HCT116 (cell line): Measurements from ENCODE around the gene TOM1. TPM values are rescaled to one million over a fixed set of nuclear protein-coding genes. Genes with fewer than 3 reads are reported as not detected.

Experiments used
- ATAC-seq: fragments of 200-7000 bp; cut with Tn5 transposase; 2 replicates; pipeline ENCODE4 v1.9.1; 2020; ENCODE audit warnings: mild to moderate bottlenecking, moderate library complexity
- BruUV-seq: library from RNA; stranded (reverse); fragments of 400-500 nt; replicated peaks from 2 replicates; lab custom pipeline; 2021; lab: Mats Ljungman, UMichigan
- CTCF ChIA-PET: fragments of 300-600 bp; sonication (Branson Sonifier 250); formaldehyde crosslinking; loops from one replicate; lab custom pipeline; 2021; ENCODE audit warnings: antibody characterized with exemption; lab: Charles Lee
- POLR2A ChIA-PET: fragments of 300-600, 350-600 bp; sonication (Branson Sonifier 250); formaldehyde crosslinking; loops from one replicate; lab custom pipeline; 2021; ENCODE audit warnings: antibody characterized with exemption; lab: Charles Lee
- RAD21 ChIA-PET, 2 experiments: fragments of 300-600 bp; sonication (Branson Sonifier 250); formaldehyde crosslinking; loops; one replicate each; lab custom pipeline; 2023; ENCODE audit warnings: low total read pairs in 2 of 2; ENCODE audit not compliant: uncharacterized antibody in 2 of 2, unreplicated experiment in 2 of 2, low non-redundant PET in 1 of 2; lab: Charles Lee
- DNase-seq: peaks from one replicate; pipeline ENCODE4 v3.0.0-alpha.2; 2010; ENCODE audit warnings: low read depth, low spot score
- H2AFZ ChIP-seq: fragments of 200-600 bp; shearing (Covaris generic), sonication (generic); 2 replicates; pipeline ENCODE4 v1.6.1; 2017; ENCODE audit warnings: low read depth, mixed run types, mixed read lengths, antibody characterized with exemption, low read length; ENCODE audit not compliant: poor library complexity, severe bottlenecking
- H3K27ac ChIP-seq: 2 replicates; pipeline ENCODE4 v1.5.1; 2012; ENCODE audit warnings: low read depth, low read length
- H3K27me3 ChIP-seq: fragments of 200-600 bp; sonication (generic); 2 replicates; pipeline ENCODE4 v1.6.1; 2016; ENCODE audit warnings: mixed run types, low read length, mixed read lengths; ENCODE audit not compliant: insufficient read depth
- H3K36me3 ChIP-seq, 2 experiments: fragments of 200-500 bp in 1 of 2; fragments of 200-600 bp in 1 of 2; sonication (Bioruptor generic) in 1 of 2; sonication (generic) in 1 of 2; 2 replicates each; pipeline versions ENCODE4 v1.5.1 to v1.6.1; 2014 to 2016; ENCODE audit warnings: low read length in 2 of 2, inconsistent platforms in 1 of 2, mixed read lengths in 1 of 2, mixed run types in 1 of 2; ENCODE audit not compliant: insufficient read depth in 2 of 2, control insufficient read depth in 1 of 2
- H3K4me1 ChIP-seq, 2 experiments: fragments of 200-600 bp in 1 of 2; sonication (generic) in 1 of 2; 2 replicates each; pipeline versions ENCODE4 v1.5.1 to v1.6.1; 2012 to 2017; ENCODE audit warnings: low read length in 2 of 2, inconsistent platforms in 1 of 2, mild to moderate bottlenecking in 1 of 2, mixed read lengths in 1 of 2, mixed run types in 1 of 2, moderate library complexity in 1 of 2; ENCODE audit not compliant: insufficient read depth in 2 of 2, control insufficient read depth in 1 of 2
- H3K4me2 ChIP-seq: fragments of 200-600 bp; sonication (generic); 2 replicates; pipeline ENCODE4 v1.6.1; 2017; ENCODE audit warnings: mixed run types, low read length, mixed read lengths
- H3K4me3 ChIP-seq, 2 experiments: fragments of 200-600 bp in 1 of 2; sonication (generic) in 1 of 2; replicated peaks in 1 of 2; 2 replicates each; pipeline ENCODE4 v1.5.1; 2011 to 2016; ENCODE audit warnings: low read length in 2 of 2, control low read depth in 1 of 2, low read depth in 1 of 2, mild to moderate bottlenecking in 1 of 2, mixed read lengths in 1 of 2, mixed run types in 1 of 2
- H3K79me2 ChIP-seq: fragments of 200-600 bp; sonication (generic); 2 replicates; pipeline ENCODE4 v1.6.1; 2017; ENCODE audit warnings: mild to moderate bottlenecking, mixed run types, low read length, moderate library complexity, mixed read lengths; ENCODE audit not compliant: insufficient read depth
- H3K9ac ChIP-seq: fragments of 200-600 bp; sonication (generic); 2 replicates; pipeline ENCODE4 v1.6.1; 2016; ENCODE audit warnings: low read length, mixed read lengths
- H3K9me2 ChIP-seq: fragments of 200-600 bp; sonication (generic), shearing (Covaris generic); 2 replicates; pipeline ENCODE4 v1.6.1; 2017; ENCODE audit warnings: mixed run types, mild to moderate bottlenecking, moderate library complexity; ENCODE audit not compliant: insufficient read depth
- H3K9me3 ChIP-seq, 2 experiments: fragments of 200-500 bp in 1 of 2; fragments of 200-600 bp in 1 of 2; sonication (Bioruptor generic) in 1 of 2; sonication (generic) in 1 of 2; 2 replicates each; pipeline ENCODE4 v1.6.1; 2014 to 2017; ENCODE audit warnings: low read length in 2 of 2, mixed read lengths in 2 of 2, inconsistent platforms in 1 of 2, low read depth in 1 of 2, mild to moderate bottlenecking in 1 of 2, mixed run types in 1 of 2, moderate library complexity in 1 of 2; ENCODE audit not compliant: control insufficient read depth in 1 of 2, insufficient read depth in 1 of 2
- H4K20me1 ChIP-seq: fragments of 200-600 bp; sonication (generic), shearing (Covaris generic); 2 replicates; pipeline ENCODE4 v1.6.1; 2017; ENCODE audit warnings: mixed run types, mild to moderate bottlenecking, moderate library complexity; ENCODE audit not compliant: insufficient read depth
- ATF3 ChIP-seq: IDR thresholded peaks from 2 replicates; pipeline ENCODE4 v1.6.1; 2012
- CBX3 ChIP-seq: IDR thresholded peaks from 2 replicates; pipeline ENCODE4 v1.6.1; 2012; ENCODE audit warnings: low read depth
- CEBPB ChIP-seq: IDR thresholded peaks from 2 replicates; pipeline ENCODE4 v1.6.1; 2012; ENCODE audit warnings: low read depth
- EGR1 ChIP-seq: IDR thresholded peaks from 2 replicates; pipeline ENCODE4 v1.6.1; 2012; ENCODE audit warnings: low read depth
- ELF1 ChIP-seq: IDR thresholded peaks from 2 replicates; pipeline ENCODE4 v1.6.1; 2012; ENCODE audit warnings: low read depth, borderline replicate concordance
- EZH2 ChIP-seq: fragments of 200-600 bp; sonication (generic); IDR thresholded peaks from 2 replicates; pipeline ENCODE4 v1.6.1; 2017; ENCODE audit warnings: antibody characterized with exemption, mixed run types
- EZH2phosphoT487 ChIP-seq: fragments of 200-600 bp; IDR thresholded peaks from 2 replicates; pipeline ENCODE4 v1.6.1; 2018; ENCODE audit warnings: antibody characterized with exemption, borderline replicate concordance
- FOSL1 ChIP-seq: IDR thresholded peaks from 2 replicates; pipeline ENCODE4 v1.6.1; 2012; ENCODE audit warnings: low read depth
- JUND ChIP-seq: IDR thresholded peaks from 2 replicates; pipeline ENCODE4 v1.6.1; 2012
- POLR2A ChIP-seq: IDR thresholded peaks from 2 replicates; pipeline ENCODE4 v1.7.0; 2011; ENCODE audit warnings: borderline replicate concordance; ENCODE audit not compliant: insufficient read depth, insufficient read length; ENCODE audit errors: extremely low read depth
- POLR2AphosphoS5 ChIP-seq: IDR thresholded peaks from 2 replicates; pipeline ENCODE4 v1.6.1; 2011; ENCODE audit warnings: mild to moderate bottlenecking, low read depth, low read length, moderate library complexity
- RAD21 ChIP-seq: IDR thresholded peaks from 2 replicates; pipeline ENCODE4 v1.6.1; 2012; ENCODE audit warnings: low read depth, mild to moderate bottlenecking
- REST ChIP-seq: IDR thresholded peaks from 2 replicates; pipeline ENCODE4 v1.6.1; 2012; ENCODE audit warnings: low read depth
- TCF7L2 ChIP-seq: IDR thresholded peaks from 2 replicates; pipeline ENCODE4 v1.7.0; 2011; ENCODE audit warnings: borderline replicate concordance, inconsistent platforms; ENCODE audit not compliant: insufficient read depth, insufficient read length; ENCODE audit errors: extremely low read depth
- YY1 ChIP-seq: IDR thresholded peaks from 2 replicates; pipeline ENCODE4 v1.6.1; 2011; ENCODE audit warnings: low read length, low read depth, moderate library complexity, mild to moderate bottlenecking; ENCODE audit not compliant: insufficient replicate concordance; ENCODE audit errors: extremely low read depth
- ZBTB33 ChIP-seq: IDR thresholded peaks from 2 replicates; pipeline ENCODE4 v1.6.1; 2011; ENCODE audit warnings: mild to moderate bottlenecking, low read length, moderate library complexity; ENCODE audit not compliant: insufficient replicate concordance; ENCODE audit errors: extremely low read depth
- ZFX ChIP-seq: fragments of 450-650 bp; IDR thresholded peaks from 2 replicates; pipeline ENCODE4 v1.6.1; 2017
- ZNF274 ChIP-seq: fragments of 200-500 bp; sonication (Bioruptor generic); IDR thresholded peaks from 2 replicates; pipeline ENCODE4 v1.6.1; 2014; ENCODE audit warnings: mild to moderate bottlenecking, low read depth, low read length, inconsistent platforms
- intact Hi-C: fragments of 100-400 bp; cut with micrococcal nuclease; formaldehyde crosslinking; loops from 2 replicates; pipeline ENCODE4 v1.10.0; 2022
- total RNA-seq: library from RNA; stranded (reverse); gene quantifications from one replicate; pipeline ENCODE4 v1.2.1, GENCODE V29; 2021; ENCODE audit not compliant: unreplicated experiment

TOM1 gene
- total RNA-seq, 1 experiment from 2014 or later = 18.0 TPM

GRCh38 chr22:35353318-35353717 lies 53.6 kb downstream of the TOM1 start (continued):
- no peak for TF ChIP-seq REST
- TF ChIP-seq EZH2 = no peak
- TF ChIP-seq ATF3 = no peak
- TF ChIP-seq EGR1 = no peak
- no peak for TF ChIP-seq EZH2phosphoT487
- TF ChIP-seq POLR2AphosphoS5 = no peak
- no peak for TF ChIP-seq YY1

GRCh38 chr22:35354068-35354467 lies 54.4 kb downstream of the TOM1 start:
- ChIA-PET CTCF (no interaction called here), RAD21 (no interaction called here), POLR2A (no interaction called here)
- no TSS peak for BruUV-seq
- Histone ChIP-seq H3K9me3 (no peaks in the 10 kb centered on the region), H3K79me2 (no peaks in the 10 kb centered on the region), H3K4me2 (no peak overlapping the region), H4K20me1 (no peaks in the 10 kb centered on the region), H3K4me3 (no peak overlapping the region), H2AFZ (no peak overlapping the region), H3K36me3 (no peaks in the 10 kb centered on the region), H3K9me2 (no peaks in the 10 kb centered on the region), H3K4me1 (peaks cover 2 to 51% of the 10 kb centered on the region in 2 experiments; a peak in 3 of 4 replicates), H3K27ac (no peak overlapping the region), H3K9ac (no peak overlapping the region), H3K27me3 (no peaks in the 10 kb centered on the region)
- intact Hi-C loops = loop anchor here (5.0 to 10.0 kb wide), 2 partner anchors 123 to 571 kb away; no protein-coding TSS in a partner anchor
- ATAC-seq (no peak), DNase-seq (no peak)
- TF ChIP-seq JUND (no peak), RAD21 (no peak), EZH2 (no peak), ZNF274 (no peak), ZFX (no peak), ATF3 (no peak), TCF7L2 (no peak), ZBTB33 (no peak), CEBPB (no peak), POLR2A (no peak), FOSL1 (no peak), CBX3 (no peak), YY1 (no peak), ELF1 (no peak)
